A549 (cell line): Measurements from ENCODE around the gene PDE3B. TPM values are rescaled to one million over a fixed set of nuclear protein-coding genes. Genes with fewer than 3 reads are reported as not detected.

Source experiments
- ATAC-seq, 2 experiments: fragments of 200-7000 bp in 1 of 2; fragments of >200 bp in 1 of 2; cut with Nextera tagmentation in 1 of 2; cut with Tn5 transposase in 1 of 2; 3 replicates each; pipeline versions ENCODE4 v1.8.0 to v1.9.1; 2018 to 2020; ENCODE audit warnings: mild to moderate bottlenecking in 1 of 2, moderate library complexity in 1 of 2
- CTCF ChIA-PET: fragments of 300-600 bp; sonication (Branson Sonifier 250); formaldehyde crosslinking; extraction: SDS; loops from one replicate; lab custom pipeline; 2021; ENCODE audit warnings: antibody characterized with exemption, inconsistent platforms; lab: Yijun Ruan, JAX
- POLR2A ChIA-PET: fragments of 350-600 bp; formaldehyde crosslinking; extraction: SDS; loops from one replicate; lab custom pipeline; 2021; ENCODE audit warnings: antibody characterized with exemption, inconsistent platforms; lab: Yijun Ruan, JAX
- DNase-seq, 2 experiments: peaks; one replicate each; pipeline versions ENCODE4 v3.0.0 to v3.0.0-alpha.2; 2011 to 2016; ENCODE audit warnings: low read depth in 1 of 2, low spot score in 1 of 2
- FAIRE-seq: peaks from 2 replicates; lab custom pipeline; 2011; peaks lifted over from hg19 to GRCh38; lab: Jason Lieb, UNC
- H3K27ac ChIP-seq, 2 experiments: fragments of >200 bp; sonication (Bioruptor Twin); formaldehyde crosslinking; 3 replicates each; pipeline ENCODE4 v1.5.1; 2016 to 2017
- H3K4me1 ChIP-seq: fragments of >200 bp; sonication (Bioruptor Twin); formaldehyde crosslinking; 3 replicates; pipeline ENCODE4 v1.6.1; 2016
- H3K4me2 ChIP-seq: fragments of >200 bp; sonication (Bioruptor Twin); formaldehyde crosslinking; 3 replicates; pipeline ENCODE4 v1.6.1; 2016
- H3K4me3 ChIP-seq: fragments of >200 bp; sonication (Bioruptor Twin); formaldehyde crosslinking; 3 replicates; pipeline ENCODE4 v1.5.1; 2016
- H3K9me3 ChIP-seq: fragments of >200 bp; sonication (Bioruptor Twin); formaldehyde crosslinking; 3 replicates; pipeline ENCODE4 v1.6.1; 2016
- BHLHE40 ChIP-seq: IDR thresholded peaks from 2 replicates; pipeline ENCODE4 v1.6.1; 2012; ENCODE audit warnings: low read depth, low read length, inconsistent platforms
- EHMT2 ChIP-seq: fragments of 200-600 bp; sonication (generic); IDR thresholded peaks from 2 replicates; pipeline ENCODE4 v1.6.1; 2016; ENCODE audit warnings: antibody characterized with exemption, low read depth, mild to moderate bottlenecking, moderate library complexity
- ESRRA ChIP-seq: fragments of 150-350 bp; IDR thresholded peaks from 2 replicates; pipeline ENCODE4 v1.6.1; 2014; ENCODE audit warnings: mild to moderate bottlenecking, low read length, borderline replicate concordance
- FOSB ChIP-seq: fragments of 250-450 bp; sonication (Bioruptor Pico); IDR thresholded peaks from 2 replicates; pipeline ENCODE4 v1.5.0; 2020; ENCODE audit warnings: mild to moderate bottlenecking, moderate library complexity
- FOSL2 ChIP-seq, 2 experiments: fragments of 450-650 bp in 1 of 2; fragments of >200 bp in 1 of 2; sonication (Bioruptor Twin) in 1 of 2; formaldehyde crosslinking; IDR thresholded peaks; 2 replicates each; pipeline versions ENCODE4 v1.5.0 to v1.6.1; 2016 to 2020; ENCODE audit warnings: mild to moderate bottlenecking in 1 of 2, moderate library complexity in 1 of 2
- HEYL ChIP-seq: fragments of 250-450 bp; sonication (Bioruptor Pico); IDR thresholded peaks from 2 replicates; pipeline ENCODE4 v1.8.0; 2021; ENCODE audit warnings: mild to moderate bottlenecking, moderate library complexity
- KDM5A ChIP-seq: fragments of 200-600 bp; sonication (generic); IDR thresholded peaks from 2 replicates; pipeline ENCODE4 v1.6.1; 2016; ENCODE audit warnings: antibody characterized with exemption, mild to moderate bottlenecking
- MAFK ChIP-seq: fragments of 450-650 bp; IDR thresholded peaks from 2 replicates; pipeline ENCODE4 v1.6.1; 2014; ENCODE audit not compliant: partially characterized antibody
- MAX ChIP-seq: IDR thresholded peaks from 2 replicates; pipeline ENCODE4 v1.6.1; 2012
- PHF8 ChIP-seq: fragments of 200-600 bp; sonication (generic); IDR thresholded peaks from 2 replicates; pipeline ENCODE4 v1.6.1; 2016; ENCODE audit warnings: low read depth, mild to moderate bottlenecking, antibody characterized with exemption, moderate library complexity, borderline replicate concordance
- POLR2AphosphoS2 ChIP-seq: conservative IDR thresholded peaks from 2 replicates; pipeline ENCODE4 v1.6.1; 2012; ENCODE audit warnings: low read length, improper control_type of control experiment, inconsistent platforms
- RCOR1 ChIP-seq: fragments of 150-350 bp; IDR thresholded peaks from 2 replicates; pipeline ENCODE4 v1.6.1; 2014; ENCODE audit warnings: antibody characterized with exemption, low read length, low read depth
- REST ChIP-seq: fragments of 200-600 bp; sonication (generic); IDR thresholded peaks from 2 replicates; pipeline ENCODE4 v1.6.1; 2016; ENCODE audit warnings: antibody characterized with exemption, mild to moderate bottlenecking, moderate library complexity
- RNF2 ChIP-seq: fragments of 200-600 bp; sonication (generic); IDR thresholded peaks from 2 replicates; pipeline ENCODE4 v1.6.1; 2016; ENCODE audit warnings: low read depth, mild to moderate bottlenecking, antibody characterized with exemption, moderate library complexity, borderline replicate concordance
- SMC3 ChIP-seq: fragments of >200 bp; sonication (Bioruptor Twin); formaldehyde crosslinking; IDR thresholded peaks from 3 replicates; pipeline ENCODE4 v1.6.1; 2018; ENCODE audit warnings: inconsistent platforms
- TFCP2L1 ChIP-seq: fragments of 250-450 bp; sonication (Bioruptor Pico); IDR thresholded peaks from 2 replicates; pipeline ENCODE4 v1.5.0; 2021; ENCODE audit warnings: mild to moderate bottlenecking
- TP53 ChIP-seq: fragments of 250-450 bp; sonication (Bioruptor Pico); IDR thresholded peaks from 2 replicates; pipeline ENCODE4 v1.5.0; 2021; ENCODE audit warnings: mild to moderate bottlenecking, moderate library complexity
- ZC3H11A ChIP-seq: fragments of 450-650 bp; IDR thresholded peaks from 2 replicates; pipeline ENCODE4 v1.6.1; 2014; ENCODE audit warnings: antibody characterized with exemption, mild to moderate bottlenecking
- ZFP36 ChIP-seq: fragments of 450-650 bp; IDR thresholded peaks from 2 replicates; pipeline ENCODE4 v1.6.1; 2014; ENCODE audit warnings: borderline replicate concordance; ENCODE audit not compliant: partially characterized antibody
- ZNF302 ChIP-seq: fragments of 250-450 bp; sonication (Bioruptor Pico); IDR thresholded peaks from 2 replicates; pipeline ENCODE4 v1.9.0; 2021; ENCODE audit warnings: inconsistent platforms, mild to moderate bottlenecking, moderate library complexity
- WGBS: methylation state at CpG from one replicate; pipeline ENCODE4 v1.1.6; 2017; ENCODE audit errors: missing lambda C conversion rate; 5-methylcytosine and 5-hydroxymethylcytosine counted together
- polyA plus RNA-seq, 4 experiments: library from polyadenylated mRNA; depleted of rRNA in 3 of 4; stranded (reverse); fragments of >200 nt; fragmentation: RNase III in 1 of 4; extraction: RNeasy Plus Mini Kit Qiagen cat#74134 plus additional on column Dnase treatment in 1 of 4; gene quantifications; 2 replicates in 3 of 4; 3 replicates in 1 of 4; pipeline ENCODE4 v1.2.3, GENCODE V29; 2011 to 2017

PDE3B gene
- polyA plus RNA-seq, 2 of the 4 experiments (the other 2 are of a cell fraction): 2.4 to 2.9 TPM

- CTCF ChIA-PET: no interaction called here
- POLR2A ChIA-PET: no interaction called here
These were observed 25.5 kb upstream of the PDE3B start for GRCh38 chr11:14618060-14618459.

GRCh38 chr11:14619603-14620531 lies 23.7 kb upstream of the PDE3B start:
- POLR2A ChIA-PET: no interaction called here

More at GRCh38 chr11:14618060-14618459, 25.5 kb upstream of the PDE3B start:
- FAIRE-seq (no peak), ATAC-seq (no peak), DNase-seq (no peak)
- H3K4me2 ChIP-seq: no peak overlapping the region
- H3K4me1 ChIP-seq: no peaks in the 10 kb centered on the region
- H3K27ac ChIP-seq: no peak overlapping the region
- TF ChIP-seq BHLHE40 (no peak), MAX (no peak), ZFP36 (no peak), FOSB (CRISPR knock-in tag) (no peak), SMC3 (no peak), FOSL2 (IDR thresholded peaks at IDR 0.05) (no peak), FOSL2 (CRISPR knock-in tag; IDR thresholded peaks at IDR 0.05) (no peak), KDM5A (no peak), ZNF302 (CRISPR knock-in tag) (no peak)
- TF ChIP-seq, all 56 proteins: peak for 0
- 58% methylated on average over 2 of the region's 2 CpGs for WGBS
- no peak overlapping the region for H3K4me3 ChIP-seq
- no peaks in the 10 kb centered on the region for H3K9me3 ChIP-seq

GRCh38 chr11:14622223-14622954 lies 21.2 kb upstream of the PDE3B start:
- 70% methylated on average over 5 of the region's 5 CpGs for WGBS
- DNase-seq: no peak
- no peak for FAIRE-seq
- TF ChIP-seq EHMT2: no peak
- TF ChIP-seq TFCP2L1 (CRISPR knock-in tag): no peak
- TF ChIP-seq ZNF302 (CRISPR knock-in tag): no peak
- no peak for TF ChIP-seq RNF2
- no peak overlapping the region for H3K27ac ChIP-seq
- H3K4me1 ChIP-seq: no peaks in the 10 kb centered on the region
- H3K9me3 ChIP-seq: no peaks in the 10 kb centered on the region
- H3K4me3 ChIP-seq: no peak overlapping the region
- no peak for ATAC-seq
- no peak overlapping the region for H3K4me2 ChIP-seq
- ChIA-PET POLR2A (no interaction called here), CTCF (interaction anchor here (1.6 kb wide), 1 partner anchor 452 kb away, joined by 4 read pairs; no protein-coding TSS in a partner anchor)

More at GRCh38 chr11:14619603-14620531, 23.7 kb upstream of the PDE3B start:
- CTCF ChIA-PET: no interaction called here
- FAIRE-seq (no peak), DNase-seq (no peak), ATAC-seq (no peak)
- Histone ChIP-seq H3K9me3 (no peaks in the 10 kb centered on the region), H3K4me3 (no peak overlapping the region), H3K27ac (no peak overlapping the region), H3K4me1 (no peaks in the 10 kb centered on the region), H3K4me2 (no peak overlapping the region)
- 44% methylated on average over 4 of the region's 4 CpGs for WGBS
- TF ChIP-seq MAFK (peak; percentile 87), ZC3H11A (no peak), PHF8 (no peak), ESRRA (no peak)

- FAIRE-seq (no peak), ATAC-seq (no peak), DNase-seq (no peak)
- Histone ChIP-seq H3K27ac (no peak overlapping the region), H3K4me3 (no peak overlapping the region), H3K9me3 (no peaks in the 10 kb centered on the region), H3K4me1 (no peaks in the 10 kb centered on the region), H3K4me2 (no peak overlapping the region)
- 80% methylated on average over 3 of the region's 3 CpGs for WGBS
- CTCF ChIA-PET: interaction anchor here (1.6 kb wide), 1 partner anchor 452 kb away, joined by 4 read pairs; no protein-coding TSS in a partner anchor
- TF ChIP-seq TP53 (CRISPR knock-in tag) (no peak), ZNF302 (CRISPR knock-in tag) (no peak), HEYL (no peak), REST (no peak), EHMT2 (no peak), RCOR1 (no peak), POLR2AphosphoS2 (no peak)
- POLR2A ChIA-PET: no interaction called here
These were observed 20.6 kb upstream of the PDE3B start for GRCh38 chr11:14623036-14623435.
